ENCODE data around the gene SH3PXD2A. TPM values are rescaled to one million over a fixed set of nuclear protein-coding genes. Genes with fewer than 3 reads are reported as not detected.

Gene SH3PXD2A
- total RNA-seq, 1 donor from 2014 or later = 17.3 TPM

GRCh38 chr10:103829838-103830465 is 25.4 kb downstream of the SH3PXD2A start:
- H3K4me2 ChIP-seq (ENCODE audit: low read length) = no peak overlapping the region
- DNase-seq (ENCODE audit: low read depth) (no peak), FAIRE-seq (no peak)
- no peak overlapping the region for H2AFZ ChIP-seq (ENCODE audit: low read depth, low read length)
- no peak overlapping the region for H3K9ac ChIP-seq (ENCODE audit: low read length)
- no peaks in the 10 kb centered on the region for H3K27me3 Mint-ChIP-seq (ENCODE audit: low read depth, unreplicated experiment)
- H3K4me3 Mint-ChIP-seq (ENCODE audit: unreplicated experiment) = no peak overlapping the region
- peaks cover 17% of the 10 kb centered on the region for H3K4me1 Mint-ChIP-seq (ENCODE audit: low read depth, unreplicated experiment)
- no peaks in the 10 kb centered on the region for H3K4me1 ChIP-seq (ENCODE audit: insufficient read depth, low read length)
- H3K36me3 Mint-ChIP-seq (ENCODE audit: low read depth, unreplicated experiment) = peaks cover 3% of the 10 kb centered on the region
- no peaks in the 10 kb centered on the region for H3K36me3 ChIP-seq (ENCODE audit: insufficient read depth, low read length)
- no peak overlapping the region for H3K4me3 ChIP-seq (ENCODE audit: insufficient read depth, low read depth, low read length)
- H4K20me1 ChIP-seq (ENCODE audit: insufficient read depth, low read length) = peaks cover 40% of the 10 kb centered on the region
- H3K9me3 Mint-ChIP-seq (ENCODE audit: unreplicated experiment) = peaks cover 2% of the 10 kb centered on the region
- H3K27ac Mint-ChIP-seq (ENCODE audit: unreplicated experiment) = no peak overlapping the region
- TF ChIP-seq CTCF (IDR thresholded peaks at IDR 0.05; ENCODE audit: insufficient read depth, low read depth, low read length) (no peak), EZH2 (IDR thresholded peaks at IDR 0.05; ENCODE audit: insufficient read depth, low read length) (no peak)
- peaks cover 10% of the 10 kb centered on the region for H3K79me2 ChIP-seq (ENCODE audit: insufficient read depth, low read length)
- no peaks in the 10 kb centered on the region for H3K9me3 ChIP-seq (ENCODE audit: insufficient read depth, low read depth, low read length)
- H3K27ac ChIP-seq (ENCODE audit: low read depth, low read length) = no peak overlapping the region
- H3K27me3 ChIP-seq (ENCODE audit: insufficient read depth, low read length) = no peaks in the 10 kb centered on the region

GRCh38 chr10:103829278-103829677 is 26.1 kb downstream of the SH3PXD2A start:
- Mint-ChIP-seq H3K27ac (ENCODE audit: unreplicated experiment) (no peak overlapping the region), H3K4me1 (ENCODE audit: low read depth, unreplicated experiment) (peaks cover 22% of the 10 kb centered on the region), H3K9me3 (ENCODE audit: unreplicated experiment) (peaks cover 2% of the 10 kb centered on the region), H3K4me3 (ENCODE audit: unreplicated experiment) (no peak overlapping the region), H3K36me3 (ENCODE audit: low read depth, unreplicated experiment) (peaks cover 3% of the 10 kb centered on the region), H3K27me3 (ENCODE audit: low read depth, unreplicated experiment) (no peaks in the 10 kb centered on the region)
- H3K4me1 ChIP-seq (ENCODE audit: insufficient read depth, low read length) = no peaks in the 10 kb centered on the region
- no peak overlapping the region for H2AFZ ChIP-seq (ENCODE audit: low read depth, low read length)
- no peaks in the 10 kb centered on the region for H3K27me3 ChIP-seq (ENCODE audit: insufficient read depth, low read length)
- DNase-seq (ENCODE audit: low read depth) (no peak), FAIRE-seq (no peak)
- H3K27ac ChIP-seq (ENCODE audit: low read depth, low read length) = no peak overlapping the region
- no peak overlapping the region for H3K9ac ChIP-seq (ENCODE audit: low read length)
- no peak overlapping the region for H3K4me3 ChIP-seq (ENCODE audit: insufficient read depth, low read depth, low read length)
- no peaks in the 10 kb centered on the region for H3K9me3 ChIP-seq (ENCODE audit: insufficient read depth, low read depth, low read length)
- peaks cover 41% of the 10 kb centered on the region for H4K20me1 ChIP-seq (ENCODE audit: insufficient read depth, low read length)
- no peak for TF ChIP-seq CTCF (IDR thresholded peaks at IDR 0.05; ENCODE audit: insufficient read depth, low read depth, low read length)
- no peak for TF ChIP-seq EZH2 (IDR thresholded peaks at IDR 0.05; ENCODE audit: insufficient read depth, low read length)
- H3K36me3 ChIP-seq (ENCODE audit: insufficient read depth, low read length) = no peaks in the 10 kb centered on the region
- H3K79me2 ChIP-seq (ENCODE audit: insufficient read depth, low read length) = peaks cover 6% of the 10 kb centered on the region
- H3K4me2 ChIP-seq (ENCODE audit: low read length) = no peak overlapping the region

DNA sequence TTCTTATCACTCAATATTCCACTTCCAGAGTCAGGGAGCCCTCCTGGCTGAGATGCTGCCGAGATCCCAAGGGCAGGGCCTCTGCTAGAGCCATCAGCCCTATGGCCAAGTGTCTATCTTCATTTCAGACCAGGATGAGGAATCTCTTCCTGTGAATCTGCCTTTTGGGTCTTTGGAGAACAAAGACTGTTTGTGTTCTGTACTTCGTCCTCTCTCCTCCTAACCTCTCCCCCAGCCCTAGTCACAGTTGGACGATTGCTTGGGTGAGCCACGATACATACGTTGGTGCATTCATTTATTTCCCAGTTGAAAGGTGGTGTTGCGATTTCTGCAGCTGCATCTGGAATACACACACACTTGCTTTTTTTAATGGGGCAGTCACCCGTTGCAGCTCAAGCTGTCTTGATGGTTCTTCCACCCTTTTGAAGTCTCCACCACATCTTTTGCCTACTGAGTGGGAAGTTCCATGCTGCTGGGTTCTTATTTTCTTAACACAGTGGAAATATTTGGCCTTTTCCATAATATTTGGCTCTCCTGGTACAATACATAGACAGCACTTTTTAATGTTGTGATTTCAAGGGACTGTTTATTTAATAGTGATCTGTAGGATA is 26.7 kb downstream of the SH3PXD2A start:
- no peak overlapping the region for H3K27ac ChIP-seq (ENCODE audit: low read depth, low read length)
- no peaks in the 10 kb centered on the region for H3K4me1 ChIP-seq (ENCODE audit: insufficient read depth, low read length)
- H3K4me2 ChIP-seq (ENCODE audit: low read length) = no peak overlapping the region
- Mint-ChIP-seq H3K36me3 (ENCODE audit: low read depth, unreplicated experiment) (peaks cover 3% of the 10 kb centered on the region), H3K27ac (ENCODE audit: unreplicated experiment) (no peak overlapping the region), H3K4me1 (ENCODE audit: low read depth, unreplicated experiment) (peaks cover 22% of the 10 kb centered on the region), H3K27me3 (ENCODE audit: low read depth, unreplicated experiment) (no peaks in the 10 kb centered on the region), H3K9me3 (ENCODE audit: unreplicated experiment) (peaks cover 2% of the 10 kb centered on the region), H3K4me3 (ENCODE audit: unreplicated experiment) (no peak overlapping the region)
- no peak for TF ChIP-seq CTCF (IDR thresholded peaks at IDR 0.05; ENCODE audit: insufficient read depth, low read depth, low read length)
- TF ChIP-seq EZH2 (IDR thresholded peaks at IDR 0.05; ENCODE audit: insufficient read depth, low read length) = no peak
- no peaks in the 10 kb centered on the region for H3K36me3 ChIP-seq (ENCODE audit: insufficient read depth, low read length)
- FAIRE-seq (no peak), DNase-seq (ENCODE audit: low read depth) (no peak)
- no peaks in the 10 kb centered on the region for H3K27me3 ChIP-seq (ENCODE audit: insufficient read depth, low read length)
- H3K9me3 ChIP-seq (ENCODE audit: insufficient read depth, low read depth, low read length) = no peaks in the 10 kb centered on the region
- H3K4me3 ChIP-seq (ENCODE audit: insufficient read depth, low read depth, low read length) = no peak overlapping the region
- H3K9ac ChIP-seq (ENCODE audit: low read length) = no peak overlapping the region
- H4K20me1 ChIP-seq (ENCODE audit: insufficient read depth, low read length) = peaks cover 37% of the 10 kb centered on the region
- H3K79me2 ChIP-seq (ENCODE audit: insufficient read depth, low read length) = peaks cover 6% of the 10 kb centered on the region
- H2AFZ ChIP-seq (ENCODE audit: low read depth, low read length) = no peak overlapping the region
